GM23338 (cell line): ENCODE data around the gene SLAMF8.

ENCODE experiments used
- CTCF ChIP-seq, 2 experiments: fragments of 200-600 bp in 1 of 2; sonication (generic) in 1 of 2; conservative IDR thresholded peaks; 2 replicates each; pipeline versions ENCODE4 v1.5.1 to v1.6.1; 2016 to 2017; ENCODE audit warnings: antibody characterized with exemption in 2 of 2, low read depth in 2 of 2, mild to moderate bottlenecking in 2 of 2, moderate library complexity in 1 of 2
- EZH2 ChIP-seq: fragments of 200-600 bp; sonication (generic); IDR thresholded peaks from one replicate; pipeline ENCODE4 v1.8.0; 2017; ENCODE audit warnings: antibody characterized with exemption, mild to moderate bottlenecking, low read depth; ENCODE audit not compliant: unreplicated experiment
- POLR2AphosphoS5 ChIP-seq: IDR thresholded peaks from 2 replicates; pipeline ENCODE4 v1.6.1; 2016; ENCODE audit warnings: antibody characterized with exemption, low read depth
- ZNF114 ChIP-seq: fragments of 250-450 bp; sonication (Bioruptor Pico); IDR thresholded peaks from 2 replicates; pipeline ENCODE4 v1.5.0; 2020; ENCODE audit warnings: mild to moderate bottlenecking, moderate library complexity
- TF ChIP-seq, protein P1 (sequence below): IDR thresholded peaks from one replicate; pipeline ENCODE4 v1.6.1; 2018; ENCODE audit warnings: antibody characterized with exemption; ENCODE audit not compliant: unreplicated experiment

GRCh38 chr1:159881622-159882526 lies 55.2 kb downstream of the SLAMF8 start:
- TF ChIP-seq POLR2AphosphoS5 = no peak
- TF ChIP-seq CTCF (conservative IDR thresholded peaks at IDR 0.05; ENCODE audit: low read depth in 2 of 2) = no peak
- no peak for TF ChIP-seq EZH2
- TF ChIP-seq, protein P1, sequence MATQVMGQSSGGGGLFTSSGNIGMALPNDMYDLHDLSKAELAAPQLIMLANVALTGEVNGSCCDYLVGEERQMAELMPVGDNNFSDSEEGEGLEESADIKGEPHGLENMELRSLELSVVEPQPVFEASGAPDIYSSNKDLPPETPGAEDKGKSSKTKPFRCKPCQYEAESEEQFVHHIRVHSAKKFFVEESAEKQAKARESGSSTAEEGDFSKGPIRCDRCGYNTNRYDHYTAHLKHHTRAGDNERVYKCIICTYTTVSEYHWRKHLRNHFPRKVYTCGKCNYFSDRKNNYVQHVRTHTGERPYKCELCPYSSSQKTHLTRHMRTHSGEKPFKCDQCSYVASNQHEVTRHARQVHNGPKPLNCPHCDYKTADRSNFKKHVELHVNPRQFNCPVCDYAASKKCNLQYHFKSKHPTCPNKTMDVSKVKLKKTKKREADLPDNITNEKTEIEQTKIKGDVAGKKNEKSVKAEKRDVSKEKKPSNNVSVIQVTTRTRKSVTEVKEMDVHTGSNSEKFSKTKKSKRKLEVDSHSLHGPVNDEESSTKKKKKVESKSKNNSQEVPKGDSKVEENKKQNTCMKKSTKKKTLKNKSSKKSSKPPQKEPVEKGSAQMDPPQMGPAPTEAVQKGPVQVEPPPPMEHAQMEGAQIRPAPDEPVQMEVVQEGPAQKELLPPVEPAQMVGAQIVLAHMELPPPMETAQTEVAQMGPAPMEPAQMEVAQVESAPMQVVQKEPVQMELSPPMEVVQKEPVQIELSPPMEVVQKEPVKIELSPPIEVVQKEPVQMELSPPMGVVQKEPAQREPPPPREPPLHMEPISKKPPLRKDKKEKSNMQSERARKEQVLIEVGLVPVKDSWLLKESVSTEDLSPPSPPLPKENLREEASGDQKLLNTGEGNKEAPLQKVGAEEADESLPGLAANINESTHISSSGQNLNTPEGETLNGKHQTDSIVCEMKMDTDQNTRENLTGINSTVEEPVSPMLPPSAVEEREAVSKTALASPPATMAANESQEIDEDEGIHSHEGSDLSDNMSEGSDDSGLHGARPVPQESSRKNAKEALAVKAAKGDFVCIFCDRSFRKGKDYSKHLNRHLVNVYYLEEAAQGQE = no peak
- no peak for TF ChIP-seq ZNF114 (CRISPR knock-in tag)
